ENCODE data around the gene PSORS1C2.

GRCh38 chr6:31152781-31153180 is 13.9 kb upstream of the PSORS1C2 start:
- TF ChIP-seq CTCF (IDR thresholded peaks at IDR 0.05; ENCODE audit: insufficient read depth, low read length) (no peak), SPI1 (IDR thresholded peaks at IDR 0.05; ENCODE audit: borderline replicate concordance, low read depth) (no peak)
